Measurements from ENCODE around the gene OSBPL5. TPM values are rescaled to one million over a fixed set of nuclear protein-coding genes. Genes with fewer than 3 reads are reported as not detected.

The OSBPL5 gene
- total and polyA plus RNA-seq, 2 of the 4 experiments (the other 2 are of a cell fraction), result 14.9 to 22.3 TPM

DNA sequence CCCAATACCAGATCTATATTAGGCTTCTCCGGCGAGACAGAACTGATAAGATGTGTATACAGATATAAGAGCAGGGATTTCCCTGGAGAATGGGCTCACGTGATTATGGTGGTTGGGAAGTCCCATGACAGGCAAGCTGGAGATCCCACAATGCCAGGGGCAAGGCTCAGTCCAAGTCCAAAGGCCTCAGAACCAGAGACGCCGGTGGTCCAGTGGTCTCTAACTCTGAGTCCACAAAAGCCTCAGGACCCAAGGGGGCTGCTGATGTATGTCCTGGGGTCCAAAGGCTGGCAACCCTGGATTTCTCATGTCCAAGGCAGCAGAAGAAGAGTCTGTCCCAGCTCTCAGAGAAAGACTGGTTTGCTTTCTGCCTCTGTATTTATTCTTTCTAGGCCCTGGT, 15.8 kb upstream of the OSBPL5 start:
- H3K56ac ChIP-seq (ENCODE audit: extremely low read depth, insufficient read depth, low read length), result no peak overlapping the region
- H3K36me3 ChIP-seq (ENCODE audit: control insufficient read depth, insufficient read depth, low read length), result no peaks in the 10 kb centered on the region
- H4K91ac ChIP-seq (ENCODE audit: insufficient read depth, low read depth, low read length), result no peak overlapping the region
- WGBS, 2 experiments (ENCODE audit: extremely low coverage in 2 of 2, insufficient read length in 1 of 2), result no CpG with 5 or more reads among the region's 5 CpGs
- no peak overlapping the region for H3K4me2 ChIP-seq (ENCODE audit: low read depth, low read length)
- no peak overlapping the region for H3K4me3 ChIP-seq (ENCODE audit: insufficient read depth, low read depth, low read length)
- H3K9ac ChIP-seq (ENCODE audit: low read depth, low read length), result no peak overlapping the region
- in situ Hi-C loops (cut with MboI; ENCODE audit: low sequenced_read_pairs), result no loop called here
- intact Hi-C loops (cut with micrococcal nuclease), result no loop called here
- no peak for ATAC-seq (ENCODE audit: low read depth)
- no peak overlapping the region for H2BK5ac ChIP-seq (ENCODE audit: low read depth, low read length, poor library complexity, severe bottlenecking)
- no peak overlapping the region for H3K27ac ChIP-seq (ENCODE audit: insufficient read depth, low read length)
- no peak overlapping the region for H4K8ac ChIP-seq (ENCODE audit: low read depth in 2 of 2, low read length in 2 of 2)
- no peak overlapping the region for H2BK20ac ChIP-seq (ENCODE audit: low read depth, low read length)
- DNase-seq, result no peak
- no TSS peak for BruUV-seq (replicated peaks)
- H2BK15ac ChIP-seq (ENCODE audit: low read depth, low read length), result no peak overlapping the region
- H4K20me1 ChIP-seq (ENCODE audit: insufficient read depth, low read length), result no peaks in the 10 kb centered on the region
- H3K9me1 ChIP-seq (ENCODE audit: insufficient read depth, low read length), result no peaks in the 10 kb centered on the region
- H2AK5ac ChIP-seq (ENCODE audit: low read depth, low read length), result no peak overlapping the region
- TF ChIP-seq MAFK (IDR thresholded peaks at IDR 0.05; ENCODE audit: low read depth, low read length) (no peak), CHD1 (IDR thresholded peaks at IDR 0.05; ENCODE audit: low read depth, low read length) (no peak), CEBPB (IDR thresholded peaks at IDR 0.05; ENCODE audit: low read depth, low read length) (no peak), FOS (IDR thresholded peaks at IDR 0.05; ENCODE audit: low read depth, low read length) (no peak), RAD21 (IDR thresholded peaks at IDR 0.05; ENCODE audit: low read length) (no peak)
- dilution Hi-C loops (cut with HindIII; ENCODE audit: low sequenced_read_pairs, unreplicated experiment), result no loop called here
- no peak overlapping the region for H2AK9ac ChIP-seq (replicated peaks; ENCODE audit: low read depth, low read length, poor library complexity)
- H3K18ac ChIP-seq (ENCODE audit: low read depth, low read length), result no peak overlapping the region
- H3K23ac ChIP-seq (ENCODE audit: low read depth, low read length), result no peak overlapping the region
- no peaks in the 10 kb centered on the region for H3K79me1 ChIP-seq (ENCODE audit: low read depth in 1 of 2, low read length in 2 of 2)
- no peak overlapping the region for H3K14ac ChIP-seq (replicated peaks; ENCODE audit: low read depth, low read length)
- 0 out of 2 replicates have a peak, but pooled peaks cover 2% of the 10 kb centered on the region for H3K4me1 ChIP-seq (ENCODE audit: control insufficient read depth, insufficient read depth, low read length)
- H2BK120ac ChIP-seq (ENCODE audit: low read depth, low read length), result no peak overlapping the region
- no peak overlapping the region for H4K5ac ChIP-seq (ENCODE audit: low read depth, low read length)
- CTCF ChIA-PET, result no interaction called here
- POLR2A ChIA-PET (ENCODE audit: unreplicated experiment), result no interaction called here
- H2AFZ ChIP-seq (replicated peaks; ENCODE audit: low read length, poor library complexity), result no peak overlapping the region
- peaks cover 19% of the 10 kb centered on the region for H3K27me3 ChIP-seq (ENCODE audit: control insufficient read depth, insufficient read depth, low read length)
- peaks cover 4% of the 10 kb centered on the region; the same call in 1 of the 2 replicates for H3K9me3 ChIP-seq (ENCODE audit: control insufficient read depth, insufficient read depth, low read length)
- H3K4ac ChIP-seq (ENCODE audit: low read depth, low read length), result no peak overlapping the region

All from IMR-90 (cell line).